Heart left ventricle (tissue), 16 donors: ENCODE data around the gene SLC25A13. TPM values are rescaled to one million over a fixed set of nuclear protein-coding genes. Genes with fewer than 3 reads are reported as not detected.
"Not testable (repeated sequence)": the region's sequence is repeated elsewhere in the genome, so short reads cannot be mapped to it uniquely, and the experiment has no call there.

Experiments used
- ATAC-seq, 4 donors: fragments of 200-7000 bp; cut with Tn5 transposase; one replicate each; pipeline ENCODE4 v1.9.1; 2020 to 2022; ENCODE audit warnings: moderate library complexity in 4 of 4, mild to moderate bottlenecking in 3 of 4, moderate number of reproducible peaks in 1 of 4
- DNase-seq, 5 donors: peaks; one replicate each; pipeline ENCODE4 v3.0.0-alpha.2; 2020
- H3K27ac ChIP-seq, 12 donors: fragments of 200-600 bp; sonication (generic) in 4 of 12; one replicate each; pipeline versions ENCODE4 v1.5.0 to v1.8.0; 2016 to 2022; ENCODE audit warnings: mild to moderate bottlenecking in 2 of 12
- H3K27me3 ChIP-seq, 9 donors: fragments of 200-600 bp; sonication (generic) in 2 of 9; one replicate each; pipeline versions ENCODE4 v1.5.1 to v1.8.0; 2016 to 2022; ENCODE audit warnings: mild to moderate bottlenecking in 3 of 9
- H3K36me3 ChIP-seq, 9 donors: fragments of 200-600 bp; sonication (generic) in 2 of 9; one replicate each; pipeline versions ENCODE4 v1.5.0 to v1.8.0; 2018 to 2022; ENCODE audit warnings: mild to moderate bottlenecking in 2 of 9
- H3K4me1 ChIP-seq, 12 donors: fragments of 200-600 bp; sonication (generic) in 4 of 12; one replicate each; pipeline versions ENCODE4 v1.5.0 to v1.8.0; 2016 to 2022; ENCODE audit warnings: mild to moderate bottlenecking in 3 of 12
- H3K4me3 ChIP-seq, 12 donors: fragments of 200-600 bp; sonication (generic) in 4 of 12; one replicate each; pipeline versions ENCODE4 v1.5.0 to v1.8.0; 2017 to 2022; ENCODE audit warnings: mild to moderate bottlenecking in 9 of 12, moderate library complexity in 4 of 12
- H3K9me3 ChIP-seq, 12 donors: fragments of 200-600 bp; sonication (generic) in 4 of 12; one replicate each; pipeline versions ENCODE4 v1.5.0 to v1.8.0; 2016 to 2022; ENCODE audit warnings: mild to moderate bottlenecking in 1 of 12
- POLR2A ChIP-seq, 2 donors: fragments of 450-650 bp; IDR thresholded peaks; one replicate each; pipeline ENCODE4 v1.6.1; 2017; ENCODE audit warnings: antibody characterized with exemption in 2 of 2, mild to moderate bottlenecking in 2 of 2, moderate library complexity in 2 of 2
- WGBS, 4 donors: extraction: QIAGEN DNeasy Blood & Tissue Kit in 2 of 4; methylation state at CpG; one replicate each; pipeline versions ENCODE4 v1.1.5 to v1.1.7; 2013 to 2018; 5-methylcytosine and 5-hydroxymethylcytosine counted together
- intact Hi-C, 10 donors: fragments of 100-400 bp; cut with DNase I; formaldehyde crosslinking; loops; one replicate each; pipeline versions ENCODE4 v1.11.1 to v1.14.2; 2022
- polyA plus RNA-seq, 2 donors: library from polyadenylated mRNA; stranded (reverse); fragments of 200-250 nt; gene quantifications; one replicate each; pipeline ENCODE4 v1.2.3, GENCODE V29; 2013
- total RNA-seq, 9 donors: library from RNA; depleted of rRNA in 2 of 9; stranded (reverse); fragments of >200 nt in 2 of 9; fragmentation: NEBNext Ultra II Directional in 3 of 9; extraction: Animal tissue kit (Norgen Biotek cat#: 25700) in 3 of 9; gene quantifications; one replicate each; pipeline versions ENCODE4 v1.1.0 to v1.2.4, GENCODE V29; 2016 to 2023
- TF ChIP-seq, protein P1 (sequence below), 12 donors: fragments of 200-600 bp; sonication (generic) in 4 of 12; IDR thresholded peaks; one replicate each; pipeline versions ENCODE4 v1.5.0 to v1.8.0; 2018 to 2022; ENCODE audit warnings: antibody characterized with exemption in 12 of 12, mild to moderate bottlenecking in 5 of 12
- donor health status: ischemic (EF 13 %, LVEDD 7.1; RV severe dilation, severe dysfunction).
- donor health status: healthy with polysubstance abuse.
- donor health status: DM: no; HTN: yes; CAD: no.
- donor health status: DM: no; HTN: no; CAD: no.
- donor health status: ischemic (EF 25% LVEDD 6.9; RV normal size, moderate dysfunction).
- donor health status: ischemic (EF 25% LVEDD 5.7; RV mildly dilated, moderate dysfunction).
- donor health status: healthy.
- donor health status: DM: yes; HTN: yes; CAD: no.
- donor health status: ischemic (EF 35%, LVEDD 5.7; RV mildly dilated, moderate dysfunction).
- donor health status: nonischemic (EF 11% LVEDD 7.7; RV severe dilation, severe dysfunction).
- donor health status: DM: yes; HTN: yes; CAD: no.
- donor health status: PGD.
- donor health status: ischemic (EF 29% LVEDD 5.4; RV normal size, mild dysfunction).
- donor health status: nonischemic (EF 23%, LVEDD 6.1; RV moderate dilation, normal function).

The SLC25A13 gene
- total and polyA plus RNA-seq, 11 donors = 3.7 to 17.9 (median 11.4) TPM

DNA sequence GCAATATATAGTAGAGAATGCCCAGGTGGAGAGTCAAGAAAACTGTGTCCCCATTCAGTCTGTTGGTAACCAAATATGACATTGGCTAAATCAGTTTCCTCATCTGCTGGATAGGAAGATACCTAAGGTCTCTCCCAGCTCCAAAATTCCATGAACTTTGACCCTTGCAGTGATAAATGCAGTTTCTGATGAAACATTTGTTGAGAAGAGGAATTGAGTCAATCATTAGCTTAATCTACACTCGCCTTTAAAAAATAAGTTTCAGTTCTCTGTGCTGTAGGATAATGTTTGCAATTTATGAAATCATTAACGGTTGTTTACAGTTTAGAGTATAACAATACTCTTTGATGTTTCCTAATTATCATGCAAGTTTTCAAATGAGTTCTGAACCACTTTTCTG lies 38.0 kb upstream of the SLC25A13 start:
- intact Hi-C loops = no loop called here
- WGBS, 4 donors = 87 to 95% (median 92%) methylated on average over 2 of the region's 2 CpGs
- no peak overlapping the region for H3K27ac ChIP-seq
- ATAC-seq (no peak), DNase-seq (no peak)
- no peaks in the 10 kb centered on the region for H3K36me3 ChIP-seq
- H3K27me3 ChIP-seq = no peaks in the 10 kb centered on the region
- no peaks in the 10 kb centered on the region for H3K4me1 ChIP-seq
- H3K4me3 ChIP-seq = no peak overlapping the region
- peaks cover 0 to 11% (median 0%) of the 10 kb centered on the region in 12 donors for H3K9me3 ChIP-seq
- TF ChIP-seq POLR2A (IDR thresholded peaks at IDR 0.05) = no peak
- TF ChIP-seq, protein P1, sequence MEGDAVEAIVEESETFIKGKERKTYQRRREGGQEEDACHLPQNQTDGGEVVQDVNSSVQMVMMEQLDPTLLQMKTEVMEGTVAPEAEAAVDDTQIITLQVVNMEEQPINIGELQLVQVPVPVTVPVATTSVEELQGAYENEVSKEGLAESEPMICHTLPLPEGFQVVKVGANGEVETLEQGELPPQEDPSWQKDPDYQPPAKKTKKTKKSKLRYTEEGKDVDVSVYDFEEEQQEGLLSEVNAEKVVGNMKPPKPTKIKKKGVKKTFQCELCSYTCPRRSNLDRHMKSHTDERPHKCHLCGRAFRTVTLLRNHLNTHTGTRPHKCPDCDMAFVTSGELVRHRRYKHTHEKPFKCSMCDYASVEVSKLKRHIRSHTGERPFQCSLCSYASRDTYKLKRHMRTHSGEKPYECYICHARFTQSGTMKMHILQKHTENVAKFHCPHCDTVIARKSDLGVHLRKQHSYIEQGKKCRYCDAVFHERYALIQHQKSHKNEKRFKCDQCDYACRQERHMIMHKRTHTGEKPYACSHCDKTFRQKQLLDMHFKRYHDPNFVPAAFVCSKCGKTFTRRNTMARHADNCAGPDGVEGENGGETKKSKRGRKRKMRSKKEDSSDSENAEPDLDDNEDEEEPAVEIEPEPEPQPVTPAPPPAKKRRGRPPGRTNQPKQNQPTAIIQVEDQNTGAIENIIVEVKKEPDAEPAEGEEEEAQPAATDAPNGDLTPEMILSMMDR (IDR thresholded peaks at IDR 0.05) = no peak

DNA sequence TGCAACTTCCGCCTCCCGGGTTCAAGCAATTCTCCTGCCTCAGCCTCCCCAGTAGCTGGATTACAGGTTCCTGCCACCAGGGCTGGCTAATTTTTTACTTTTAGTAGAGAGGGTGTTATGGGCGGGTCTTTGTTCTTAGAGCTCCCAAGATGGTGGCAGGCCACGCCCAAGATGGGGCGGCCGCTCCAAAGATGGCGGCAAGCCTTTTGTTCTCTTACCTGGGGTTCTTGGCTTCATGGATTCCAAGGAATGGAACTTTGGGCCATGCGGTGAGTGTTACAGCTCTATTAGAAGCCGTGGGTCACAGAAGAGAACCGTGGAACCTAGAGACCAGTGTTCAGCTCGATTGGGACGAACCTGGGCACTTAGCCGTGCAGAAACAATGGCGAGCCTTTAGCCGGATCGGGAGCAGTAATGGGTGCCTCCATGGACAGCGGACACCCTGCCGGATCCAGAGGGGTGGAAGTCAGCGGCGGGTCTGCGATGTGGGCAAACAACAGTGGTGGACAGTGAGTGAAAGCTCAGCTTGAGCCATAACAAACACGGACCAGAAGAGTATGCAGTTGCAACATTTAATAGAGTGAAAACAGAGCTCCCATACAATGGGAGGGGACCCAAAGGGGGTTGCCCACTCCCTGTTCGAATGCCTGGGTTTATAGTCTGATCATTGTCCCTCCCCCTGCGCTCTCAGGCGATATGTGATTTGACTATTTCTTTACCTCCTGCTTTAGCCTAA lies 36.5 kb upstream of the SLC25A13 start:
- ATAC-seq, H3K27me3 ChIP-seq, DNase-seq, H3K9me3 ChIP-seq, H3K4me1 ChIP-seq, H3K36me3 ChIP-seq, H3K27ac ChIP-seq, H3K4me3 ChIP-seq, intact Hi-C loops: not testable (repeated sequence)
- 94 to 96% (median 95%) methylated on average over 25 of the region's 25 CpGs for WGBS, 4 donors

DNA sequence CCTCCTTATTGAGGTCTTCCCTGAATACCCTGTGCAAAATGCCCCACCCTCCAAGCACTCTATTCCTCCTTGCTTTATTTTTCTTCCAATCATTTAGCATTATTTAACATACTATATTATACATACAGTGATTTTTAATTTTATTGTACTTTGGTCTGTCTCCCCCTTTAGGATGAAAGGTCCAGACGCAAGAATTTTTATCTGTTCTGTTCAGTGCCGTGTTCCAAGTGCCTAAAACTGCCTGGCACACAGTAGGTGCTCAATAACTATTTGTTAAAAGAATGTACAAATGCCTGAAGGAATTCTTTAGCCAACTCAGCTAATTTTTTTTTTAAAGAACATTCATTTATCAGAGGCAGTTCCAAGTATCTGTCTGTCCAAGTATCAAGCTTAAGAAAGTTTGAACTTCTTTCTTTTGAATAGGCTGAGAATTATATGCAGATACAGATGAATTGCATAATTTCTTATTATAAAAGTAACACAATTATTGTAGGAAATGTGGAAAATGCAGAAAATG lies 34.1 kb upstream of the SLC25A13 start:
- TF ChIP-seq, protein P1 (IDR thresholded peaks at IDR 0.05) = no peak
- TF ChIP-seq POLR2A (IDR thresholded peaks at IDR 0.05) = no peak
- intact Hi-C loops = no loop called here
- WGBS, 4 donors = 34 to 76% (median 51%) methylated on average over 2 of the region's 2 CpGs
- H3K27me3 ChIP-seq = no peaks in the 10 kb centered on the region
- H3K27ac ChIP-seq = no peak overlapping the region
- no peaks in the 10 kb centered on the region for H3K36me3 ChIP-seq
- no peak for DNase-seq
- no peaks in the 10 kb centered on the region for H3K4me1 ChIP-seq
- H3K4me3 ChIP-seq = no peak overlapping the region
- no peak for ATAC-seq
- no peaks in the 10 kb centered on the region for H3K9me3 ChIP-seq

DNA sequence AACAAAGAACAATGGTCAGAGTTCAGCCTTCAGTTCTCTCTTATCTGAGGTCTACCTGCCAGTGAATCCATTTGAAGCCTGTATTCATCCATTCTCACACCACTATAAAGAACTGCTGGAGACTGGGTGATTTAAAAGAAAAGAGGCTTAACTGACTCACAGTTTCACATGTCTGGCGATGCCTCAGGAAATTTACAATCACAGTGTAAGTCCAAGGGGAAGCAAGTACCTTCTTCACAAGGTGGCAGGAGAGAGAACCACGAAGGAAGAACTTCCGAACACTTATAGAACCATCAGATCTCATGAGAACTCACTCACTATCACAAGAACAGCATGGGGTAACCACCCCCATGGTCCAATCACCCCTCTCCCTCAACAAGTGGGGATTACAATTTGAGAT lies 33.0 kb upstream of the SLC25A13 start:
- DNase-seq (no peak), ATAC-seq (no peak)
- Histone ChIP-seq H3K4me1 (no peaks in the 10 kb centered on the region), H3K36me3 (no peaks in the 10 kb centered on the region), H3K27ac (no peak overlapping the region), H3K9me3 (peaks cover 0 to 4% (median 0%) of the 10 kb centered on the region in 12 donors), H3K4me3 (no peak overlapping the region), H3K27me3 (no peaks in the 10 kb centered on the region)
- no peak for TF ChIP-seq POLR2A (IDR thresholded peaks at IDR 0.05)
- TF ChIP-seq, protein P1 (IDR thresholded peaks at IDR 0.05) = no peak
- intact Hi-C loops = no loop called here
- WGBS, 4 donors = 43 to 70% (median 64%) methylated on average over 3 of the region's 3 CpGs
